ENCODE data around the gene CRYAA. TPM values are rescaled to one million over a fixed set of nuclear protein-coding genes. Genes with fewer than 3 reads are reported as not detected.

The CRYAA gene
- total and polyA plus RNA-seq, 3 experiments from 2014 or later = not detected

DNA sequence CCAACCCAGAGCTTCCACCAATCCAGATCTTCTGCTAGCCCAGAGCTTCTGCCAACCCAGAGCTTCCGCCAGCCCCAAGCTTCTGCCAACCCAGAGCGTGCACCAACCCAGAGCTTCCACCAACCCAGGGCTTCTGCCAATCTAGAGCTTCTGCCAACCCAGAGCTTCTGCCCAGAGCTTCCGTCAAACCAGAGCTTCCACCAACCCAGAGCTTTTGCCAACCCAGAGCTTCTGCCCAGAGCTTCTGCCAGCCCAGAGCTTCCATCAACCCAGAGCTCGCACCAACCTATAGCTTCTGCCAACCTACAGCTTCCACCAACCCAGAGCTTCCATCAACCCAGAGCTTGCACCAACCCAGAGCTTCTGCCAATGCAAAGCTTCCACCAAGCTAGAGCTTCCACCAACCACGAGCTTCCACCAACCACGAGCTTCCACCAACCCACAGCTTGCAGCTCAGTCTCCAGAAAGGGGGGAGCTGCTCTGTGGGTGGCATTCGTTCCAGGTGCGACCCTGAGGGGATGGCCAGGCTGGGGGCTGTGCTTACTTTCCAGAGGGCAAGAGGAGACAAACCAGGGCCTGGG lies 23.8 kb downstream of the CRYAA start:
- DNase-seq = no peak
- no peaks in the 10 kb centered on the region for H3K9me3 ChIP-seq (ENCODE audit: low read length)
- peaks cover 0 to 13% (median 3%) of the 10 kb centered on the region in 3 donors for H3K36me3 Mint-ChIP-seq
- H3K4me3 Mint-ChIP-seq = no peak overlapping the region
- no peaks in the 10 kb centered on the region for H3K27me3 ChIP-seq (ENCODE audit: insufficient read depth, low read length, poor library complexity, severe bottlenecking)
- no peaks in the 10 kb centered on the region for H3K36me3 ChIP-seq (ENCODE audit: insufficient read depth, low read length)
- peaks cover 17 to 21% of the 10 kb centered on the region in 2 donors for H3K27me3 Mint-ChIP-seq
- no peak overlapping the region for H3K27ac ChIP-seq (ENCODE audit: low read depth, low read length)
- H3K9me3 Mint-ChIP-seq = peaks cover 2 to 8% (median 6%) of the 10 kb centered on the region in 5 donors
- H3K4me1 ChIP-seq (ENCODE audit: insufficient read depth, low read length) = no peaks in the 10 kb centered on the region
- CTCF ChIA-PET = interaction anchor here (0.7 kb wide), 1 partner anchor 406 kb away, joined by 3 read pairs; no protein-coding TSS in a partner anchor
- H3K27ac Mint-ChIP-seq = peak overlapping the region in 1 of 8 donors; percentile 51
- POLR2A ChIA-PET = no interaction called here
- no peak overlapping the region for H3K4me3 ChIP-seq (ENCODE audit: low read length)
- peaks cover 0 to 5% (median 2%) of the 10 kb centered on the region in 3 donors for H3K4me1 Mint-ChIP-seq

DNA sequence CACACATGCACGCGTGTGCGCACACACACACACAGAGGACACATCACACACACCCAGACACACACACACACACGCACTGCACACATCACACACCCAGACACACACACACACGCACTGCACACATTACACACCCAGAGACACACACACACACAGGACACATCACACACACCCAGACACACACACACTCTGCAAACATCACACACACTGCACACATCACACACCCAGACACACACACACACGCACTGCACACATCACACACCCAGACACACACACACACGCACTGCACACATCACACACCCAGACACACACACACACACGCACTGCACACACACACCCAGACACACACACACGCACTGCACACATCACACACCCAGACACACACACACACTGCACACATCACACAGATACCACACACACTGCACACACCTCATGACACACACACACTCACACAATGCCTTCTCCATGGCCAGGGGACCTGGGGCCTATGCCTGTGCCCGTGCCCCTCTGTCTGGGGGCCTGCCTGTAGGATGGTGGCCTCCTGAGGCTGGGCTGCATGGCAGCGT lies 24.4 kb downstream of the CRYAA start:
- Mint-ChIP-seq H3K9me3 (peaks cover 3 to 12% (median 10%) of the 10 kb centered on the region in 5 donors), H3K36me3 (peaks cover 0 to 14% (median 3%) of the 10 kb centered on the region in 3 donors), H3K4me1 (peaks cover 0 to 5% (median 2%) of the 10 kb centered on the region in 3 donors), H3K27ac (peak overlapping the region in 1 of 8 donors; percentile 11), H3K4me3 (no peak overlapping the region), H3K27me3 (peaks cover 18 to 21% of the 10 kb centered on the region in 2 donors)
- Histone ChIP-seq H3K9me3 (ENCODE audit: low read length) (no peaks in the 10 kb centered on the region), H3K27ac (ENCODE audit: low read depth, low read length) (no peak overlapping the region), H3K4me1 (ENCODE audit: insufficient read depth, low read length) (no peaks in the 10 kb centered on the region), H3K36me3 (ENCODE audit: insufficient read depth, low read length) (no peaks in the 10 kb centered on the region), H3K4me3 (ENCODE audit: low read length) (no peak overlapping the region), H3K27me3 (ENCODE audit: insufficient read depth, low read length, poor library complexity, severe bottlenecking) (no peaks in the 10 kb centered on the region)
- CTCF ChIA-PET = no interaction called here
- POLR2A ChIA-PET = no interaction called here
- DNase-seq = no peak

- CTCF ChIA-PET = no interaction called here
- no peaks in the 10 kb centered on the region for H3K9me3 ChIP-seq (ENCODE audit: low read length)
- DNase-seq = no peak
- H3K27ac ChIP-seq (ENCODE audit: low read depth, low read length) = no peak overlapping the region
- H3K36me3 ChIP-seq (ENCODE audit: insufficient read depth, low read length) = no peaks in the 10 kb centered on the region
- no peak overlapping the region for H3K4me3 ChIP-seq (ENCODE audit: low read length)
- POLR2A ChIA-PET = no interaction called here
- H3K4me1 ChIP-seq (ENCODE audit: insufficient read depth, low read length) = no peaks in the 10 kb centered on the region
- H3K27me3 ChIP-seq (ENCODE audit: insufficient read depth, low read length, poor library complexity, severe bottlenecking) = no peaks in the 10 kb centered on the region
- no peak overlapping the region for H3K4me3 Mint-ChIP-seq
- H3K4me1 Mint-ChIP-seq = peaks cover 0 to 5% (median 2%) of the 10 kb centered on the region in 3 donors
- peaks cover 18 to 21% of the 10 kb centered on the region in 2 donors for H3K27me3 Mint-ChIP-seq
- peaks cover 0 to 20% (median 3%) of the 10 kb centered on the region in 3 donors for H3K36me3 Mint-ChIP-seq
- no peak overlapping the region for H3K27ac Mint-ChIP-seq
- peaks cover 7 to 18% (median 16%) of the 10 kb centered on the region in 5 donors for H3K9me3 Mint-ChIP-seq
Measured at GRCh38 chr21:43193651-43194302, 25.0 kb downstream of the CRYAA start.

- Histone ChIP-seq H3K4me3 (ENCODE audit: low read length) (no peak overlapping the region), H3K36me3 (ENCODE audit: insufficient read depth, low read length) (no peaks in the 10 kb centered on the region), H3K9me3 (ENCODE audit: low read length) (no peaks in the 10 kb centered on the region), H3K27me3 (ENCODE audit: insufficient read depth, low read length, poor library complexity, severe bottlenecking) (no peaks in the 10 kb centered on the region), H3K27ac (ENCODE audit: low read depth, low read length) (no peak overlapping the region), H3K4me1 (ENCODE audit: insufficient read depth, low read length) (no peaks in the 10 kb centered on the region)
- no peak for DNase-seq
- H3K9me3 Mint-ChIP-seq = peaks cover 7 to 19% (median 17%) of the 10 kb centered on the region in 5 donors
- peaks cover 0 to 20% (median 3%) of the 10 kb centered on the region in 3 donors for H3K36me3 Mint-ChIP-seq
- CTCF ChIA-PET = no interaction called here
- peaks cover 18 to 21% of the 10 kb centered on the region in 2 donors for H3K27me3 Mint-ChIP-seq
- H3K27ac Mint-ChIP-seq = peak overlapping the region in 1 of 8 donors; percentile 69
- peaks cover 0 to 5% (median 2%) of the 10 kb centered on the region in 3 donors for H3K4me1 Mint-ChIP-seq
- POLR2A ChIA-PET = no interaction called here
- no peak overlapping the region for H3K4me3 Mint-ChIP-seq
Measured at GRCh38 chr21:43194303-43195120, 25.7 kb downstream of the CRYAA start.

DNA sequence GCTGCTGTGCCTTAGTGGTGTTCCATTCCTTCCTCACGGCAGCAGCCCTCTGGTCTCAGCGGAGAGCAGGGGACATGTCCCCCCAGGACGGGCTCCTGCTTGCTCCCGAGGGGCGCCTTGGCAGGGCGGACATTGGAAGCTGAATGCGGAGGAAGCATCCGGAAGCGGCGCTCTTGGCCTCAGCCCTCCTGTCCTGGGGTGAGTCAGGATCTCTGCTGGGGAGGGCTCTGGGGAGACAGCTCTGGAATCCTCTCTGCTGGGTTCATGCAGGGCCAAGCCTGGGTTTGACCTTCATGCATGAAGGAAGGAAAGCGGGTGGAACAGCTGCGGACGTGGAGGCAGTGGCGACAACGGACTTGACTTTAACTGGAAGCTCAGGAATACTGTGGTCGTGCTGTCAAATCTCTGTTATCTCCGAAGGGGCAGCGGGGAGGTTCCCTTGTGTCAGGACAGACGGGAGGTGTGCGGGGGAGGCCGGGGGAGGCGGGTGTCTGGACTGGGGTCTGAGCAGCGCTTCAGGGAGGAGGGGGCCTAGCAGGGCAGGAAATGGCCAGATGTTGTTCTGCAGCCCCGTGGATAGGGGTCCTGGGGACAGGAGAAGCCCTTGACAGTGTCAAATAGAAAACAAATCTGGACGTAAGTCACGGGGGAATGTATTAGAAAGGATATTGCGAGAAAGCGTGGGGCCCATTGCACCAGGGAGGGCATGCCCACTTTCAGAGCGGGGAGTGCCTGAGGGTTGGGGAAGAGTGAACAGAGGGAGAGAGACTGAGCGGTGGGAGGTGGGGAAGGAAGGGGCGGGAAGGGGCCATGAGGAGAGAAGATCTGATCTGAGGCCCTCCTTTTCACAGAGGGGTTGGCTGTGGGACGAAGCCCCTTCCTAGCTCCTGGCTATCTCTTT lies 26.6 kb downstream of the CRYAA start:
- Mint-ChIP-seq H3K27ac (peak overlapping the region in 1 of 8 donors; percentile 87), H3K4me1 (peaks cover 0 to 5% (median 2%) of the 10 kb centered on the region in 3 donors), H3K27me3 (peaks cover 12 to 15% of the 10 kb centered on the region in 2 donors), H3K9me3 (peaks cover 9 to 23% (median 22%) of the 10 kb centered on the region in 5 donors), H3K4me3 (no peak overlapping the region), H3K36me3 (peaks cover 0 to 20% (median 3%) of the 10 kb centered on the region in 3 donors)
- H3K27ac ChIP-seq (ENCODE audit: low read depth, low read length) = no peak overlapping the region
- CTCF ChIA-PET = no interaction called here
- H3K36me3 ChIP-seq (ENCODE audit: insufficient read depth, low read length) = no peaks in the 10 kb centered on the region
- no peak for DNase-seq
- POLR2A ChIA-PET = no interaction called here
- no peaks in the 10 kb centered on the region for H3K4me1 ChIP-seq (ENCODE audit: insufficient read depth, low read length)
- no peaks in the 10 kb centered on the region for H3K27me3 ChIP-seq (ENCODE audit: insufficient read depth, low read length, poor library complexity, severe bottlenecking)
- no peak overlapping the region for H3K4me3 ChIP-seq (ENCODE audit: low read length)
- no peaks in the 10 kb centered on the region for H3K9me3 ChIP-seq (ENCODE audit: low read length)

GRCh38 chr21:43196826-43197225 lies 28.0 kb downstream of the CRYAA start:
- Histone ChIP-seq H3K27me3 (ENCODE audit: insufficient read depth, low read length, poor library complexity, severe bottlenecking) (no peaks in the 10 kb centered on the region), H3K9me3 (ENCODE audit: low read length) (no peaks in the 10 kb centered on the region), H3K27ac (ENCODE audit: low read depth, low read length) (no peak overlapping the region), H3K4me1 (ENCODE audit: insufficient read depth, low read length) (no peaks in the 10 kb centered on the region), H3K4me3 (ENCODE audit: low read length) (no peak overlapping the region), H3K36me3 (ENCODE audit: insufficient read depth, low read length) (no peaks in the 10 kb centered on the region)
- H3K27me3 Mint-ChIP-seq = peaks cover 9 to 14% of the 10 kb centered on the region in 2 donors
- no peak for DNase-seq
- CTCF ChIA-PET = no interaction called here
- H3K27ac Mint-ChIP-seq = no peak overlapping the region
- peaks cover under 1 to 29% (median 3%) of the 10 kb centered on the region in 3 donors for H3K36me3 Mint-ChIP-seq
- peaks cover 0 to 5% (median 2%) of the 10 kb centered on the region in 3 donors for H3K4me1 Mint-ChIP-seq
- no peak overlapping the region for H3K4me3 Mint-ChIP-seq
- POLR2A ChIA-PET = no interaction called here
- H3K9me3 Mint-ChIP-seq = peaks cover 17 to 34% (median 32%) of the 10 kb centered on the region in 5 donors

GRCh38 chr21:43198376-43198775 lies 29.6 kb downstream of the CRYAA start:
- H3K27ac Mint-ChIP-seq = no peak overlapping the region
- peaks cover 5 to 14% of the 10 kb centered on the region in 2 donors for H3K27me3 Mint-ChIP-seq
- POLR2A ChIA-PET = no interaction called here
- Histone ChIP-seq H3K4me3 (ENCODE audit: low read length) (no peak overlapping the region), H3K36me3 (ENCODE audit: insufficient read depth, low read length) (no peaks in the 10 kb centered on the region), H3K4me1 (ENCODE audit: insufficient read depth, low read length) (no peaks in the 10 kb centered on the region), H3K9me3 (ENCODE audit: low read length) (no peaks in the 10 kb centered on the region), H3K27me3 (ENCODE audit: insufficient read depth, low read length, poor library complexity, severe bottlenecking) (no peaks in the 10 kb centered on the region), H3K27ac (ENCODE audit: low read depth, low read length) (no peak overlapping the region)
- peaks cover 0 to 33% (median 2%) of the 10 kb centered on the region in 3 donors for H3K36me3 Mint-ChIP-seq
- peaks cover 23 to 41% (median 37%) of the 10 kb centered on the region in 5 donors for H3K9me3 Mint-ChIP-seq
- DNase-seq = no peak
- CTCF ChIA-PET = no interaction called here
- H3K4me1 Mint-ChIP-seq = peaks cover 0 to 5% (median 2%) of the 10 kb centered on the region in 3 donors
- no peak overlapping the region for H3K4me3 Mint-ChIP-seq

All from CD8-positive, alpha-beta memory T cell (primary cell).